GM12875 (cell line): ENCODE data around the gene GPX5.
"Not testable (repeated sequence)": the region's sequence is repeated elsewhere in the genome, so short reads cannot be mapped to it uniquely, and the experiment has no call there.

Experiments
- H3K4me3 ChIP-seq: one replicate; pipeline ENCODE4 v1.5.1; 2011; ENCODE audit warnings: low read depth, low read length, control low read depth
- TF ChIP-seq, protein P1 (sequence below): IDR thresholded peaks from 2 replicates; pipeline ENCODE4 v1.5.1; 2011; ENCODE audit warnings: low read depth, mild to moderate bottlenecking, control low read depth, inconsistent platforms, low read length, moderate library complexity, borderline replicate concordance; ENCODE audit not compliant: insufficient read depth

GPX5 gene

DNA sequence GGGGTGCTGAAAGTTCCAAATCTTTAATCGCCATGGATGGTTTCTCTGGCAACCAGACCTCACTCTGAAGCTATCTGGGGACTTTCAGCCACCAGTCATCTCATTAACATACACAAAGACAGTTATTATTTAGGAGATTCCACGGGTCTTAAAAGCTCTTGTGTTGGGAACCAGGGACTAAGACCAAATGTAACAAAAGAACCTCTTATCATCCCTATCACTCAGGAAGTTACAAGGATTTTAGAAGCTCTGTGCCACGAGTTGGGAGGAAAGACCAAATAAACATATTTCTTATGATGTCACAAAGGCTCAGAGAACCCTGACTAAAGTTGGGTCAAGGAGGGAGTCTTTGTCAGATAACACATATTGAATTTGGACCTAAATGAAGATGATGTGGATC, 27.8 kb upstream of the GPX5 start:
- H3K4me3 ChIP-seq: no peak overlapping the region
- TF ChIP-seq, protein P1, sequence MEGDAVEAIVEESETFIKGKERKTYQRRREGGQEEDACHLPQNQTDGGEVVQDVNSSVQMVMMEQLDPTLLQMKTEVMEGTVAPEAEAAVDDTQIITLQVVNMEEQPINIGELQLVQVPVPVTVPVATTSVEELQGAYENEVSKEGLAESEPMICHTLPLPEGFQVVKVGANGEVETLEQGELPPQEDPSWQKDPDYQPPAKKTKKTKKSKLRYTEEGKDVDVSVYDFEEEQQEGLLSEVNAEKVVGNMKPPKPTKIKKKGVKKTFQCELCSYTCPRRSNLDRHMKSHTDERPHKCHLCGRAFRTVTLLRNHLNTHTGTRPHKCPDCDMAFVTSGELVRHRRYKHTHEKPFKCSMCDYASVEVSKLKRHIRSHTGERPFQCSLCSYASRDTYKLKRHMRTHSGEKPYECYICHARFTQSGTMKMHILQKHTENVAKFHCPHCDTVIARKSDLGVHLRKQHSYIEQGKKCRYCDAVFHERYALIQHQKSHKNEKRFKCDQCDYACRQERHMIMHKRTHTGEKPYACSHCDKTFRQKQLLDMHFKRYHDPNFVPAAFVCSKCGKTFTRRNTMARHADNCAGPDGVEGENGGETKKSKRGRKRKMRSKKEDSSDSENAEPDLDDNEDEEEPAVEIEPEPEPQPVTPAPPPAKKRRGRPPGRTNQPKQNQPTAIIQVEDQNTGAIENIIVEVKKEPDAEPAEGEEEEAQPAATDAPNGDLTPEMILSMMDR: no peak

DNA sequence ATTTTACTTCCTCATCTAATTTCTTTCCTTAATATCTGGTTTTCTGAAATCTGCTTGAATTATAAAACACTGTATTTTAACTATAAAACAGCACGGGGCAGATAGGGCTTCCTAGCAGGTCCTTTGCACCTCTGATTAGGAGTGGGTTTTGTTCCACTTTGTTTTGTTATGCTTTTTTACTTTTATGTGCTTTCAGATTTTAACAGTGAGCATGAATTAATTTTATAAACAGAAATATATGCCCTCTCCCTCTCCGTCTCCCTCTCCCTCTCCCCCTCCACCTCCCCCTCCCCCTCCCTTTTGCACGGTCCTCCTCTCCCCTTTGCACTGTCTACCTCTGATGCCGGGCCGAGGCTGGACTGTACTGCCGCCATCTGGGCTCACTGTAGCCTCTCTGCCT, 24.4 kb upstream of the GPX5 start:
- no peak overlapping the region for H3K4me3 ChIP-seq
- TF ChIP-seq, protein P1: no peak

DNA sequence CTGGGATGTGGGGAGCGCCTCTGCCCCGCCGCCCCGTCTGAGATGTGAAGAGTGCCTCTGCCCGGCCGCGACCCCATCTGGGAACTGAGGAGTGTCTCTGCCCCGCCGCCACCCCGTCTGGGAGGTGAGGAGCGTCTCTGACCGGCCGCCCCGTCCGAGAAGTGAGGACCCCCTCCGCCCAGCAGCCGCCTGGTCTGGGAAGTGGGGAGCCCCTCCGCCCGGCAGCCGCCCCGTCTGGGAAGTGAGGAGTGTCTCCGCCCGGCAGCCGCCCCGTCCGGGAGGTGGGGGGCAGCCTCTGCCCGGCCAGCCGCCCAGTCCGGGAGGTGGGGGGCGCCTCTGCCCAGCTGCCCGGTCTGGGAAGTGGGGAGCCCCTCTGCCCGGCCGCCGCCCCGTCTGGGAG, 23.5 kb upstream of the GPX5 start:
- not testable (repeated sequence) for H3K4me3 ChIP-seq

DNA sequence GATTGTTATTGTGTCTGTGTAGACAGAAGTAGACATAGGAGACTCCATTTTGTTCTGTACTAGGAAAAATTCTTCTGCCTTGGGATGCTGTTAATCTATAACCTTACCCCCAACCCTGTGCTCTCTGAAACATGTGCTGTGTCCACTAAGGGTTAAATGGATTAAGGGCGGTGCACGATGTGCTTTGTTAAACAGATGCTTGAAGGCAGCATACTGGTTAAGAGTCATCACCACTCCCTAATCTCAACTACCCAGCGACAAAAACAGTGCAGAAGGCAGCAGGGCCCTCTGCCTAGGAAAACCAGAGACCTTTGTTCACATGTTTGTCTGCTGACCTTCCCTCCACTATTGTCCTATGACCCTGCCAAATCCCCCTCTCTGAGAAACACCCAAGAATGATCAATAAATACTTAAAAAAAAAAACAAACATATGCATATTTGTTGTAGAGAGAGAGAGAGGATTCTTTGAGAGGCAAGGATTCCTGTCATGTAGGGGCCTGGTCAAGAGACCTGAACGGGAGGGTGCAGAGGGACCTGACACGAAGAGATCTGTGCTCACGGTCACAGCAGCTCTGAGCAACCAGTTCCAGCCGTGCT, 22.9 kb upstream of the GPX5 start:
- not testable (repeated sequence) for H3K4me3 ChIP-seq

DNA sequence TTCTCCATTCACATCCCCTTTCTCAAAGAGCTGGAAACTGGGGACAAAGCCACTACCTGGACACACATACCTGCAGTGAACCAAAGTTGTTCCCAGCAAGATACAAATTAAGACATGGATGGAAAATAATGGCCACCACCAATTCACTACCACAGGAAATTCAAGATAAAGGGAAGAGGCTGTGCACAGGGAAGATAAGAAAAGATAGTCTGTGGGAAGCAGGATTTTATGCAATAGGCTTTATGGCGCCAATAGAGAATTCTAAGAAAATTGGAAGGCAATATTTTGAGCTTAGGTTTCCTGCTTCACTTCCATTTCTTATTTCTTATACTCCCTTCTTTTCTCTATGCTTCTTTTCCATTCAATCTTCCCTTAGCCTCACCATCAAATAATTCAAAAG, 19.9 kb upstream of the GPX5 start:
- TF ChIP-seq, protein P1: no peak
- H3K4me3 ChIP-seq: no peak overlapping the region

DNA sequence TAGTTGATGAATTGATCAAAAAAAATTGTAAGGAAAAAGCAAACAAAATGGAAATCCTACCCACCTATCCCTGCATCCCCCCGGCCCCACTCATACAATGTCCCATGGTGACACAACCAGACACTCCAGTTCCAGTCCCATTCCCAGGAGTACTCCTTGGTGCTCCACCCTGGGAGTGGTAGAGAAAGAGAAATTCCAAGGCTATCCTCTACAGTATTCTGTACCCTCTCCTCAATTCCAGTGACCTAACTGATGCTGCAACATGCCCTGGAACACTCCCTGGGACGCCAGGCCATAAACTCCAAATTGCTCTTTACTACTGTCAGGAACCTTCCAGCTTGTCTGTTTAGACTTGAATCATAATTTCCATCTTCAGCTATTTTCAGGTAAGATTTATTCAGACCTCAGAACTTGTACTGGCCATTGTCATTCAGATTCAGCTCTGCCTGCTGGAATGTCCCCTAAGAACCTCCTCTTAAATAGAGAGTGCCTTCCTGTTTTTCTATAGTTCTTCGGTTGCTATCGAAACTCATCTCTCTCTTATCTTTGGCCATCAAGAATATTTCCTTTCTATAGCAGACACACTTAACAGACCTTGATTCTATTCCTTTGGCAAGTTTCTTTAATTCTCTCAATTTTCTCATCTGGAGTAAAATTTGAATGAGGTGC, 18.7 kb upstream of the GPX5 start:
- TF ChIP-seq, protein P1: no peak
- H3K4me3 ChIP-seq: no peak overlapping the region

DNA sequence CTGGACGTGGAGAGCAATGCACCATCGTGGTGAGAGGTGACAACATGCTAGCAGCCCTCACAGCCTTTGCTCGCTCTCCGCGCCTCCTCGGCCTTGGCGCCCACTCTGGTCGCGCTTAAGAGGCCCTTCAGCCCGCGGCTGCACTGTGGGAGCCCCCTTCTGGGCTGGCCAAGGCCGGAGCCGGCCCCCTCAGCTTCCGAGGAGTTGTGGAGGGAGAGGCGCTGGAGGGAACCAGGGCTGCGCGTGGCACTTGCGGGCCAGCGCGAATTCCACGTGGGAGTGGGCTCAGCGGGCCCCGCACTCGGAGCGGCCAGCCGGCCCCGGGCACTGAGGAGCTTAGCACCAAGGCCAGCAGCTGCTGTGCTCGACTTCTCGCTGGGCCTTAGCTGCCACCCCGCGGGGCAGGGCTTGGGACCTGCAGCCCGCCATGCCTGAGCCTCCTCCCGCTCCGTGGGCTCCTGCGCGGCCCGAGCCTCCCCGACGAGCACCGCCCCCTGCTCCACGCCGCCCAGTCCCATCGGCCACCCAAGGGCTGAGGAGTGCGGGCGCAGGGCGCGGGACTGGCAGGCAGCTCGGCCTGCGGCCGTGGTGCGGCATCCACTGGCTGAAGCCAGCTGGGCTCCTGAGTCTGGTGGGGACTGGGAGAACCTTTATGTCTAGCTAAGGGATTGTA, 13.9 kb upstream of the GPX5 start:
- TF ChIP-seq, protein P1: no peak
- H3K4me3 ChIP-seq: no peak overlapping the region

DNA sequence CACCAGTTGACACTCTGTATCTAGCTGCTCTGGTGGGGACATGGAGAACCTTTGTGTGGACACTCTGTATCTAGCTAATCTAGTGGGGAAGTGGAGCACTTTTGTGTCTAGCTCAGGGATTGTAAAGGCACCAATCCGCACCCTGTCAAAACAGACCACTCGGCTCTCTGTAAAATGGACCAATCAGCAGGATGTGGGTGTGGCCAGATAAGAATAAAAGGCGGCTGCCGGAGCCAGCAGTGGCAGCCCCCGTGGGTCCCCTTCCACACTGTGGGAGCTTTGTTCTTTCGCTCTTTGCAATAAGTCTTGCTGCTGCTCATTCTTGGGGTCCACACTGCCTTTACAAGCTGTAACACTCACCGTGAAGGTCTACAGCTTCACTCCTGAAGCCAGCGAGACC, 13.3 kb upstream of the GPX5 start:
- not testable (repeated sequence) for H3K4me3 ChIP-seq
